NB4 (cell line): ENCODE data around the gene C16orf96.

Experiments used
- DNase-seq: peaks from one replicate; pipeline ENCODE4 v3.0.0; 2010; ENCODE audit warnings: low read depth
- H3K4me3 ChIP-seq: one replicate; pipeline ENCODE4 v1.5.1; 2011; ENCODE audit warnings: mild to moderate bottlenecking, low read depth, low read length, moderate library complexity
- MYC ChIP-seq: IDR thresholded peaks from 2 replicates; pipeline ENCODE4 v1.6.1; 2011; ENCODE audit warnings: low read depth, low read length
- POLR2A ChIP-seq: IDR thresholded peaks from 2 replicates; pipeline ENCODE4 v1.6.1; 2011; ENCODE audit warnings: mild to moderate bottlenecking; ENCODE audit not compliant: insufficient read length; ENCODE audit errors: extremely low read depth
- TF ChIP-seq, protein P1 (sequence below): IDR thresholded peaks from 2 replicates; pipeline ENCODE4 v1.6.1; 2011; ENCODE audit warnings: low read depth, low read length
- TF ChIP-seq, protein P2 (sequence below): IDR thresholded peaks from one replicate; pipeline ENCODE4 v1.5.1; 2012; ENCODE audit warnings: low read depth, low read length

The C16orf96 gene

DNA sequence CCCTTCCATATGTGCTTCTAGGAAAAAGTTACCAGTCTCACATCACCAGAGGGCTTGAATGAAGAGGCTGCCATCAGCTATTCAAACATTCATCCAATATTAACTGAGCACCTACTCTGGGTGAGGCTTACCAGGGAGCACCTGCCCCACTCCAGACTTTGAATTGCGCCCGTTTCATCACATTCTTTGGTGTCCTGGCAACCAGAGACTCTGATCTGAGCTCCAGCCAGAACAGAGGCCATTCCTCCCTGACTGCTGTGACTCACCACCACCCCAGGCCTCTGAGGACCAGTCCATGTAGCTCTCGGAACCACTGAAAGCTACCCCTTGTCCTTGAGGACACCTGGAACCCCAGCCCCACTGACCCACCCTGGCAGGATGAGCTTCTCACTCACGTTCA lies at the start of gene C16orf96:
Gene C16orf96, plus strand, starts transcription at position 229 of the 400 bp plus-strand sequence. Its CDS starts 150 bp downstream, at position 379.
- TF ChIP-seq, protein P1, sequence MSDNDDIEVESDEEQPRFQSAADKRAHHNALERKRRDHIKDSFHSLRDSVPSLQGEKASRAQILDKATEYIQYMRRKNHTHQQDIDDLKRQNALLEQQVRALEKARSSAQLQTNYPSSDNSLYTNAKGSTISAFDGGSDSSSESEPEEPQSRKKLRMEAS: no peak
- no peak for TF ChIP-seq POLR2A
- TF ChIP-seq, protein P2, sequence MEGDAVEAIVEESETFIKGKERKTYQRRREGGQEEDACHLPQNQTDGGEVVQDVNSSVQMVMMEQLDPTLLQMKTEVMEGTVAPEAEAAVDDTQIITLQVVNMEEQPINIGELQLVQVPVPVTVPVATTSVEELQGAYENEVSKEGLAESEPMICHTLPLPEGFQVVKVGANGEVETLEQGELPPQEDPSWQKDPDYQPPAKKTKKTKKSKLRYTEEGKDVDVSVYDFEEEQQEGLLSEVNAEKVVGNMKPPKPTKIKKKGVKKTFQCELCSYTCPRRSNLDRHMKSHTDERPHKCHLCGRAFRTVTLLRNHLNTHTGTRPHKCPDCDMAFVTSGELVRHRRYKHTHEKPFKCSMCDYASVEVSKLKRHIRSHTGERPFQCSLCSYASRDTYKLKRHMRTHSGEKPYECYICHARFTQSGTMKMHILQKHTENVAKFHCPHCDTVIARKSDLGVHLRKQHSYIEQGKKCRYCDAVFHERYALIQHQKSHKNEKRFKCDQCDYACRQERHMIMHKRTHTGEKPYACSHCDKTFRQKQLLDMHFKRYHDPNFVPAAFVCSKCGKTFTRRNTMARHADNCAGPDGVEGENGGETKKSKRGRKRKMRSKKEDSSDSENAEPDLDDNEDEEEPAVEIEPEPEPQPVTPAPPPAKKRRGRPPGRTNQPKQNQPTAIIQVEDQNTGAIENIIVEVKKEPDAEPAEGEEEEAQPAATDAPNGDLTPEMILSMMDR: no peak
- no peak for TF ChIP-seq MYC
- DNase-seq: no peak
- H3K4me3 ChIP-seq: no peak within 1 kb of the TSS

DNA sequence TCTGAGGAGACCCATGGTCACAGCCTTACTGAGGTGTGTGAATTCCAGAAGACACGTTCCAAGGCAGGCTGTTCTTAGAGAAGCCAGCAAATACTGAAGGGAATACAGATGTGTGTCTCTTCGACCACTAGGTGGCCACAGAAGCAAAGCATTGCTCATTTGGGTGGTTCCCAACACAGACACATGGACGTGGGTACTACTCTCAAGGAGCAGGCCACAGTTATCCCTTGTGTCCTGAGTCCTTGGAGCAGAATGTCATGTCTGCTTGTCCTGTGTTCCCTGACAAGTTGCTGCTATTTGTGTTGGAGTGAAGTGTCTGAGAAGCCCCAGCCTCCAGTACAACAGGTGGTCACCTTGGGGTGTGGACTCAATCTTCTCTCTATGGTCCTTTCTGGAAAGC lies 49.7 kb upstream of the C16orf96 start:
- TF ChIP-seq, protein P2: peak; percentile 80
- no peak for TF ChIP-seq POLR2A
- TF ChIP-seq MYC: peak; percentile 81
- TF ChIP-seq, protein P1: peak; percentile 80
- DNase-seq: peak; percentile 81
- H3K4me3 ChIP-seq: no peak overlapping the region

DNA sequence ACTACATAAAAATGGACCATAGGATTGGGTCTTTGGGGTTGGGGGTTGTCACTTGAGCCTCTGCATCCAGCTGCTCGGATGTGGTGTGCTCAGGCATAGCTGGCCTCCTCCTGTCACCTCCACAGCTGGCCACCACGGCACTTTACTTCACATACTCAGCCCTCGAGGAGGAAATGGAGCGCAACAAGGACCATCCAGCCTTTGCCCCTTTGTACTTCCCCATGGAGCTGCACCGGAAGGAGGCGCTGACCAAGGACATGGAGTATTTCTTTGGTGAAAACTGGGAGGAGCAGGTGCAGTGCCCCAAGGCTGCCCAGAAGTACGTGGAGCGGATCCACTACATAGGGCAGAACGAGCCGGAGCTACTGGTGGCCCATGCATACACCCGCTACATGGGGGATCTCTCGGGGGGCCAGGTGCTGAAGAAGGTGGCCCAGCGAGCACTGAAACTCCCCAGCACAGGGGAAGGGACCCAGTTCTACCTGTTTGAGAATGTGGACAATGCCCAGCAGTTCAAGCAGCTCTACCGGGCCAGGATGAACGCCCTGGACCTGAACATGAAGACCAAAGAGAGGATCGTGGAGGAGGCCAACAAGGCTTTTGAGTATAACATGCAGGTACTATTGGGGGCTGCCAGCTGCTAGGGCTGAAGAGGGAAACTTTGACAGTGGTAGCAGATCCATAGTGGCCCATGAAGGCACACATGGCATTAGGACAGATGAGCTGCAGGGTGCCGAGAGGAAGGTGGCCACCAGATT lies 48.4 kb upstream of the C16orf96 start:
- TF ChIP-seq, protein P2: no peak
- TF ChIP-seq POLR2A (no peak), MYC (no peak)
- TF ChIP-seq, protein P1: no peak
- no peak overlapping the region for H3K4me3 ChIP-seq
- no peak for DNase-seq

DNA sequence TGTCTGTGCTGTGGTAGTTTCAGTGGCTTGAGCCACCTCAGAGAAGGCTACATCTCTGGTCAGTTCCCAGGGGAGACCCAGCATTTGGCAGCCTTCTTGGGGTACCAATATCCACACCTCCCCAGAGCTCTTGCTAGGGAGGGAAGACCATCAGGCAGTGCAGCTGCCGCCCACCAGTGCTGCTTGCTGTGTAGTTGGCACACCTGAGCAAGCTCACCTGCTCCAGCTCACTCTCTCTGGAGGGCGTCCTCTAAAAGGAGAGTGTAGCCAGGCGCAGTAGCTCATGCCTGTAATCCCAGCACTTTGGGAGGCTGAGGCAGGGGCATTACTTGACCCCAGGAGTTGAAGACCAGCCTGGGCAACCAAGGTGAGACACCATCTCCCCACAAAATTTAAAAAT lies 47.3 kb upstream of the C16orf96 start:
- TF ChIP-seq, protein P1: no peak
- TF ChIP-seq MYC (no peak), POLR2A (no peak)
- TF ChIP-seq, protein P2: no peak
- no peak for DNase-seq
- no peak overlapping the region for H3K4me3 ChIP-seq

DNA sequence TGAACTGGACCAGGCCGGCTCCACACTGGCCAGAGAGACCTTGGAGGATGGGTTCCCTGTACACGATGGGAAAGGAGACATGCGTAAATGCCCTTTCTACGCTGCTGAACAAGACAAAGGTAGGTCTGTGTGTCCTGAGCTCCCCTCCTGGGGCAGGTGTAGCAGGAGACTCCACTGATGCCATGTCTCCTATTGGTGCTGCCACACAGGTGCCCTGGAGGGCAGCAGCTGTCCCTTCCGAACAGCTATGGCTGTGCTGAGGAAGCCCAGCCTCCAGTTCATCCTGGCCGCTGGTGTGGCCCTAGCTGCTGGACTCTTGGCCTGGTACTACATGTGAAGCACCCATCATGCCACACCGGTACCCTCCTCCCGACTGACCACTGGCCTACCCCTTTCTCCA lies 46.7 kb upstream of the C16orf96 start:
- TF ChIP-seq MYC (no peak), POLR2A (no peak)
- TF ChIP-seq, protein P1: no peak
- TF ChIP-seq, protein P2: no peak

More for the DNA sequence above, 46.7 kb upstream of the C16orf96 start:
- no peak overlapping the region for H3K4me3 ChIP-seq
- no peak for DNase-seq
